Vagina (tissue), 2 donors: Measurements from ENCODE around the gene ENOX1. TPM values are rescaled to one million over a fixed set of nuclear protein-coding genes. Genes with fewer than 3 reads are reported as not detected.

ENCODE experiments used
- DNase-seq, 2 donors: peaks; one replicate each; pipeline ENCODE4 v3.0.0-alpha.2; 2017; ENCODE audit errors: extremely low spot score in 2 of 2
- H3K27ac ChIP-seq: fragments of 200-600 bp; sonication (generic); one replicate; pipeline ENCODE4 v1.5.1; 2019
- H3K27me3 ChIP-seq: fragments of 200-600 bp; sonication (generic); one replicate; pipeline ENCODE4 v1.5.1; 2019
- H3K36me3 ChIP-seq, 2 donors: fragments of 200-600 bp; sonication (generic); one replicate each; pipeline ENCODE4 v1.5.1; 2017 to 2019
- H3K4me1 ChIP-seq: fragments of 200-600 bp; sonication (generic); one replicate; pipeline ENCODE4 v1.5.1; 2019
- H3K4me3 ChIP-seq, 2 donors: fragments of 200-600 bp; sonication (generic); 1 replicate in 1 of 2; 2 replicates in 1 of 2; pipeline ENCODE4 v1.5.1; 2016 to 2019
- H3K9me3 ChIP-seq: fragments of 200-600 bp; sonication (generic); one replicate; pipeline ENCODE4 v1.5.1; 2019
- CTCF ChIP-seq, 3 experiments: fragments of 450-650 bp in 2 of 3; fragments of 200-600 bp in 1 of 3; sonication (generic) in 1 of 3; IDR thresholded peaks; one replicate each; pipeline ENCODE4 v1.5.1; 2017 to 2019; ENCODE audit warnings: antibody characterized with exemption in 3 of 3, mild to moderate bottlenecking in 2 of 3, moderate library complexity in 2 of 3
- POLR2A ChIP-seq, 2 donors: fragments of 450-650 bp; IDR thresholded peaks; one replicate each; pipeline ENCODE4 v1.6.1; 2017; ENCODE audit warnings: antibody characterized with exemption in 2 of 2, mild to moderate bottlenecking in 2 of 2, moderate library complexity in 2 of 2
- POLR2AphosphoS5 ChIP-seq, 2 donors: sonication (generic); formaldehyde crosslinking; IDR thresholded peaks; one replicate each; pipeline ENCODE4 v1.9.0; 2017; ENCODE audit warnings: antibody characterized with exemption in 2 of 2, mild to moderate bottlenecking in 2 of 2, low read depth in 1 of 2; ENCODE audit not compliant: insufficient read depth in 1 of 2
- intact Hi-C: fragments of 100-400 bp; cut with DNase I; formaldehyde crosslinking; loops from one replicate; pipeline ENCODE4 v1.15.1; 2023
- total RNA-seq: library from RNA; depleted of rRNA; stranded (reverse); fragments of >200 nt; gene quantifications from one replicate; pipeline ENCODE4 v1.2.3, GENCODE V29; 2016

Gene ENOX1
- total RNA-seq, 1 donor from 2014 or later = 2.7 TPM

- no peak overlapping the region for H3K27ac ChIP-seq
- no peaks in the 10 kb centered on the region for H3K4me1 ChIP-seq
- H3K27me3 ChIP-seq = no peaks in the 10 kb centered on the region
- H3K9me3 ChIP-seq = no peaks in the 10 kb centered on the region
- TF ChIP-seq CTCF (IDR thresholded peaks at IDR 0.05) = no peak
- TF ChIP-seq POLR2A (IDR thresholded peaks at IDR 0.05) = no peak
- TF ChIP-seq POLR2AphosphoS5 (IDR thresholded peaks at IDR 0.05; ENCODE audit: insufficient read depth in 1 of 2, low read depth in 1 of 2) = no peak
- no peak overlapping the region for H3K4me3 ChIP-seq
- intact Hi-C loops = no loop called here
- no peaks in the 10 kb centered on the region for H3K36me3 ChIP-seq
- DNase-seq = no peak
Measured at GRCh38 chr13:43797869-43798268, 11.1 kb upstream of the ENOX1 start.

- Histone ChIP-seq H3K27ac (no peak overlapping the region), H3K4me3 (no peak overlapping the region), H3K4me1 (no peaks in the 10 kb centered on the region), H3K36me3 (no peaks in the 10 kb centered on the region), H3K9me3 (no peaks in the 10 kb centered on the region), H3K27me3 (no peaks in the 10 kb centered on the region)
- TF ChIP-seq CTCF (IDR thresholded peaks at IDR 0.05) = no peak
- no peak for TF ChIP-seq POLR2AphosphoS5 (IDR thresholded peaks at IDR 0.05; ENCODE audit: insufficient read depth in 1 of 2, low read depth in 1 of 2)
- no peak for TF ChIP-seq POLR2A (IDR thresholded peaks at IDR 0.05)
- no peak for DNase-seq
- intact Hi-C loops = no loop called here
Measured at GRCh38 chr13:43797159-43797558, 10.4 kb upstream of the ENOX1 start.

GRCh38 chr13:43794416-43794815 is 7.6 kb upstream of the ENOX1 start:
- H3K9me3 ChIP-seq = no peaks in the 10 kb centered on the region
- H3K27ac ChIP-seq = no peak overlapping the region
- TF ChIP-seq POLR2AphosphoS5 (IDR thresholded peaks at IDR 0.05; ENCODE audit: insufficient read depth in 1 of 2, low read depth in 1 of 2) (no peak), POLR2A (IDR thresholded peaks at IDR 0.05) (no peak), CTCF (IDR thresholded peaks at IDR 0.05) (no peak)
- intact Hi-C loops = no loop called here
- H3K36me3 ChIP-seq = no peaks in the 10 kb centered on the region
- H3K4me1 ChIP-seq = no peaks in the 10 kb centered on the region
- H3K4me3 ChIP-seq = no peak overlapping the region
- no peak for DNase-seq
- no peaks in the 10 kb centered on the region for H3K27me3 ChIP-seq

- Histone ChIP-seq H3K36me3 (no peaks in the 10 kb centered on the region), H3K27ac (no peak overlapping the region), H3K27me3 (no peaks in the 10 kb centered on the region), H3K9me3 (no peaks in the 10 kb centered on the region), H3K4me3 (no peak overlapping the region), H3K4me1 (peaks cover 11% of the 10 kb centered on the region)
- TF ChIP-seq POLR2A (IDR thresholded peaks at IDR 0.05) (no peak), POLR2AphosphoS5 (IDR thresholded peaks at IDR 0.05; ENCODE audit: insufficient read depth in 1 of 2, low read depth in 1 of 2) (no peak), CTCF (IDR thresholded peaks at IDR 0.05) (no peak)
- DNase-seq = no peak
- intact Hi-C loops = no loop called here
Measured at GRCh38 chr13:43792076-43792881, 5.5 kb upstream of the ENOX1 start.

GRCh38 chr13:43787997-43788396 is 1.2 kb upstream of the ENOX1 start:
- Histone ChIP-seq H3K4me3 (peak overlapping the region; percentile 60 to 64), H3K4me1 (peaks cover 32% of the 10 kb centered on the region)
- DNase-seq = no peak

More at GRCh38 chr13:43787997-43788396, 1.2 kb upstream of the ENOX1 start:
- Histone ChIP-seq H3K27me3 (no peaks in the 10 kb centered on the region), H3K9me3 (no peaks in the 10 kb centered on the region), H3K36me3 (no peaks in the 10 kb centered on the region), H3K27ac (peak overlapping the region; percentile 75)
- intact Hi-C loops = no loop called here
- TF ChIP-seq CTCF (IDR thresholded peaks at IDR 0.05) (no peak), POLR2AphosphoS5 (IDR thresholded peaks at IDR 0.05; ENCODE audit: insufficient read depth in 1 of 2, low read depth in 1 of 2) (no peak), POLR2A (IDR thresholded peaks at IDR 0.05) (no peak)
